Measurements from ENCODE around the gene MSMO1. TPM values are rescaled to one million over a fixed set of nuclear protein-coding genes. Genes with fewer than 3 reads are reported as not detected.
A peak's percentile ranks its signal among the peaks of the same experiment; 100 is the strongest.

Gene MSMO1
- polyA plus RNA-seq, 1 of the 3 experiments (the other 2 are of a cell fraction), result 13.2 TPM

GRCh38 chr4:165378745-165379677 lies 51.5 kb downstream of the MSMO1 start, which contains the start of gene CPE (continued):
- TF ChIP-seq PBX3 (IDR thresholded peaks at IDR 0.05) (no peak), NRF1 (IDR thresholded peaks at IDR 0.05; ENCODE audit: low read depth, low read length) (no peak), GABPA (IDR thresholded peaks at IDR 0.05; ENCODE audit: low read depth) (no peak), REST (IDR thresholded peaks at IDR 0.05; ENCODE audit: low read depth, low read length) (0 out of 2 replicates have a peak, but pooled peaks have one; percentile 5), CTCF (IDR thresholded peaks at IDR 0.05) (peak; percentile 38; the same call in 1 of the 2 replicates)

GRCh38 chr4:165379678-165380064 lies 52.2 kb downstream of the MSMO1 start:
- no peaks in the 10 kb centered on the region for H3F3A ChIP-seq (replicated peaks; ENCODE audit: insufficient read depth)
- TF ChIP-seq USF2 (IDR thresholded peaks at IDR 0.05; ENCODE audit: borderline replicate concordance, low read depth, low read length) (no peak), RCOR1 (IDR thresholded peaks at IDR 0.05; ENCODE audit: low read length) (no peak), SIN3A (IDR thresholded peaks at IDR 0.05; ENCODE audit: borderline replicate concordance, low read depth, low read length) (no peak), RAD21 (IDR thresholded peaks at IDR 0.05; ENCODE audit: low read length) (no peak), NFIC (IDR thresholded peaks at IDR 0.05; ENCODE audit: borderline replicate concordance) (no peak), TCF12 (IDR thresholded peaks at IDR 0.05) (no peak), EP300 (IDR thresholded peaks at IDR 0.05; ENCODE audit: borderline replicate concordance in 1 of 2, low read depth in 1 of 2, low read length in 1 of 2) (no peak), FOXJ3 (CRISPR knock-in tag; IDR thresholded peaks at IDR 0.05) (no peak)
- H3K4me1 ChIP-seq (ENCODE audit: control insufficient read depth in 1 of 2, insufficient read depth in 2 of 2, low read depth in 1 of 2, low read length in 1 of 2), result peaks cover 7 to 18% of the 10 kb centered on the region in 2 experiments; a peak in 3 of 4 replicates
- peak overlapping the region in 1 of 2 experiments; percentile 86; a peak in 2 of 4 replicates for H3K27ac ChIP-seq (ENCODE audit: low read depth in 2 of 2, low read length in 1 of 2)
- H3K36me3 ChIP-seq (replicated peaks in 1 of 2; ENCODE audit: control insufficient read depth in 1 of 2, insufficient read depth in 2 of 2, low read length in 1 of 2), result no peaks in the 10 kb centered on the region
- no peaks in the 10 kb centered on the region; the same call in 1 of the 2 replicates for H3K27me3 ChIP-seq (ENCODE audit: insufficient read depth)
- 38% methylated on average over 11 of the region's 11 CpGs for WGBS (ENCODE audit: low lambda C conversion rate)
- no peaks in the 10 kb centered on the region for H4K20me1 ChIP-seq (ENCODE audit: insufficient read depth)
- ChIA-PET POLR2A (interaction anchor here (1.1 kb wide), 1 partner anchor 22 kb away, joined by 3 read pairs; no protein-coding TSS in a partner anchor), CTCF (interaction anchor here (0.8 to 5.7 kb wide), 7 partner anchors 9 to 248 kb away, joined by 3 to 32 read pairs (median 7); no protein-coding TSS in a partner anchor)
- no peaks in the 10 kb centered on the region for H3K9me2 ChIP-seq
- no peak overlapping the region for H2AFZ ChIP-seq (ENCODE audit: low read depth)
- peak overlapping the region in 1 of 2 experiments; percentile 72; a peak in 2 of 4 replicates for H3K4me3 ChIP-seq (ENCODE audit: low read depth in 2 of 2, low read length in 1 of 2)
- H3K9ac ChIP-seq, result no peak overlapping the region
- peak; percentile 50 for DNase-seq
- H3K9me3 ChIP-seq, result no peaks in the 10 kb centered on the region
- peak overlapping the region; percentile 89; the same call in 1 of the 2 replicates for H3K4me2 ChIP-seq
- no peaks in the 10 kb centered on the region for H3K79me2 ChIP-seq (ENCODE audit: insufficient read depth)

Data from SK-N-SH (cell line).